Measurements from ENCODE around the gene TPRN. TPM values are rescaled to one million over a fixed set of nuclear protein-coding genes. Genes with fewer than 3 reads are reported as not detected.

TPRN gene
- total RNA-seq, 4 donors from 2014 or later: 6.5 to 13.5 (median 9.9) TPM

DNA sequence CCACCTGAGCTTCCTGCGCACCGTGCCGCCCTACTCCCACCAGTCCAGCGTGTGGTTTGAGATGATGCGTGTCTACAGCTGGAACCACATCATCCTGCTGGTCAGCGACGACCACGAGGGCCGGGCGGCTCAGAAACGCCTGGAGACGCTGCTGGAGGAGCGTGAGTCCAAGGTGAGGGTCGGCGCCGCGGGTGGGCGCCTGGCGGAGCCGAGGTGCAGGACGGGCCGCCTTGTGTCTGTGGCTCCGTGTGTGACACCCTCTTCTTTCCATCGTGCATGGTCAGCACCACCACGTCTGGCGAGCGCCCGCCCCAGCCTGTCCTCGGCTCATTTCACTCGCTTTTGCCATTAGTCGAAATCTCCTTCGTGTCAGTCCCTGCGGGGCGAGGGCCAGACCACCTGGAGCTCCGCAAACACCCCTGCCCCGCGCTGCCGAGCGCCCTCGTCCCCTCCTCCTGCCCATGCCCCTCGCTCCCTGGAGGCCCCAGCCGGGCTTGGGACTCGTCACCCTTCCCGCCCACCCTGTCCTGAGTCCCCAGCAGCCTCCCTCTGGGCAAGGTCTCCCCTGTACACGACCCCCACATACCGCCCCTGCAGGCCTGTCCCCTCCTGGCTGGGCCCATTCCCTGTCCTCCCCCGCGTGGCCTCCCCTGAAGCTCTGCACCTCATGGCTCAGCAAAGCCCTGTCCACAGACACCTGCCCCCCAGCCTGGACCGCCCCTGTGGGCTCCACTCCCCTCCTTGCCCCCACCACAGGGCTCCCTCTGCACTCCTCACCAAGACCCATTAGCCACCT is 54.6 kb downstream of the TPRN start:
- Histone ChIP-seq H3K9me3 (no peaks in the 10 kb centered on the region), H3K4me1 (no peaks in the 10 kb centered on the region), H3K27me3 (no peaks in the 10 kb centered on the region), H3K36me3 (no peaks in the 10 kb centered on the region), H3K4me3 (replicated peaks in 1 of 3) (no peak overlapping the region), H3K27ac (no peak overlapping the region)
- DNase-seq: no peak
- intact Hi-C loops (cut with DNase I): no loop called here
- TF ChIP-seq POLR2A (IDR thresholded peaks at IDR 0.05) (no peak), CTCF (IDR thresholded peaks at IDR 0.05) (no peak)
- WGBS, 2 donors: 50 to 67% methylated on average over 18 to 33 of the region's 49 CpGs

GRCh38 chr9:137143459-137143858 is 57.1 kb downstream of the TPRN start:
- 71 to 74% methylated on average over 4 of the region's 4 CpGs for WGBS, 2 donors
- H3K27me3 ChIP-seq: peaks cover under 1% of the 10 kb centered on the region
- intact Hi-C loops (cut with DNase I): no loop called here
- TF ChIP-seq CTCF (IDR thresholded peaks at IDR 0.05): no peak
- no peak for TF ChIP-seq POLR2A (IDR thresholded peaks at IDR 0.05)
- no peak overlapping the region for H3K4me3 ChIP-seq (replicated peaks in 1 of 3)
- H3K9me3 ChIP-seq: no peaks in the 10 kb centered on the region
- no peak for DNase-seq
- no peak overlapping the region for H3K27ac ChIP-seq
- no peaks in the 10 kb centered on the region for H3K36me3 ChIP-seq
- H3K4me1 ChIP-seq: peaks cover 0 to 3% of the 10 kb centered on the region in 2 donors

DNA sequence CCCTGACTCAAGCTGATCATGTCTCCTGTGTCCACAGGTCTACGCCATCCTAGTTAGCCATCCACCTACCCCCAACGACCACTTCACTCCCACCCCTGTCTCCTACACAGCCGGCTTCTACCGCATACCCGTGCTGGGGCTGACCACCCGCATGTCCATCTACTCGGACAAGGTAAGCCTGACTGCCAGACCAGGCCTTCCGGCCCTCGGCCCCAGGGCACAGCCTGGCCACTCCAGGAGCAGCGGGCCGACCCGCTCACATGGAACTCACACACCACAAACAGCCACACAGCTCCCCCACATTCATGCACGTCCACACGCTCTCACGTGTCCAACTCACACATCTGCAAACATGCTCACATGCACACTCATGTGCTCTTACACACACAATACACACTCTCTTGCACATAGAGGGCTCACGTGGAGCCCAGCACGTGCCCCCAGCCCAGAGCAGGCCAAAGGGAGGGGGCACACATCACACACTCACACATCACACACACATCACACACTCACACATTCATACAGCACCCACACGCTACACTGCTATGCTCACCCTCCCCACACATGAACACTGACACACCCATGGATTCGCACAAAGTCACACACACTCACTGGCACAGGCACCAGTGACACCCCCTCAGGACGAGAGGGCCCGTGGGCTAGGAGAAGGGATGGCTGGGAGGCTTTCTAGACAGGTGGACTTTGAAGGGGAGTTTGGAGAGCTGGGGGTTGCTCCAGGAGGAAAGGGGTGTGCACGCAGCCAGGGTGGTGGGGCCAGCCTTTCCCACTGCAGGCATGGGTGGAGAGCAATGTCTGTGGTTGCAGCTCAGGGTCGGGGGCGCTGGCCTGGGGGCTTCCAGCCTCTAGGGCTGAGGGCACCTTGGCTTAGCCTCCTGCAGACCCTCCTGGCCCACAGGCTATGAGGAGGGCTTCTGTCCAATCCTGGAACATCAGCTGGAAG is 58.3 kb downstream of the TPRN start:
- TF ChIP-seq CTCF (IDR thresholded peaks at IDR 0.05): no peak
- TF ChIP-seq POLR2A (IDR thresholded peaks at IDR 0.05): no peak
- WGBS, 2 donors: 71 to 75% methylated on average over 22 to 24 of the region's 24 CpGs
- peaks cover 0 to 3% of the 10 kb centered on the region in 2 donors for H3K4me1 ChIP-seq
- H3K27ac ChIP-seq: no peak overlapping the region
- no peaks in the 10 kb centered on the region for H3K36me3 ChIP-seq
- H3K4me3 ChIP-seq (replicated peaks in 1 of 3): no peak overlapping the region
- intact Hi-C loops (cut with DNase I): no loop called here
- no peak for DNase-seq
- H3K9me3 ChIP-seq: no peaks in the 10 kb centered on the region
- H3K27me3 ChIP-seq: peaks cover 11% of the 10 kb centered on the region

Small RNAs within 50 kb of the gene (microRNA-seq; reads per million reads assigned to microRNA genes)
- gene MIR3621: not detected

Small RNAs within 50 kb of the gene (small RNA-seq; reads per million reads assigned to genes)
- gene MIR3621: not detected

Other genes starting within 250 kb of the TPRN start
- gene LCN12, start 248.5 kb downstream of the TPRN start, total RNA-seq: 10 to 100 TPM; 24.3 to 85.0 (median 54.0) TPM
- gene PTGDS, start 223.2 kb downstream of the TPRN start, total RNA-seq: 10 to 100 TPM in 3 of 4 donors, 1 to 10 TPM in 1; 5.0 to 39.5 (median 33.9) TPM
- under 1 TPM in 1 of 4 donors, not detected in 3; 0.54 TPM for gene LCNL1, start 217.7 kb downstream of the TPRN start, total RNA-seq
- gene PAXX, start 208.3 kb downstream of the TPRN start, total RNA-seq: 100 to 1,000 TPM in 1 of 4 donors, 10 to 100 TPM in 3; 29.8 to 109 (median 50.7) TPM
- gene CLIC3, start 204.2 kb downstream of the TPRN start, total RNA-seq: 100 to 1,000 TPM in 3 of 4 donors, 10 to 100 TPM in 1; 97.7 to 301 (median 268) TPM
- gene ABCA2, start 172.5 kb downstream of the TPRN start, total RNA-seq: 10 to 100 TPM; 36.8 to 59.7 (median 50.2) TPM
- gene FUT7, start 168.7 kb downstream of the TPRN start, total RNA-seq: not detected
- gene NPDC1, start 154.6 kb downstream of the TPRN start, total RNA-seq: 10 to 100 TPM; 23.3 to 65.9 (median 35.4) TPM
- gene ENTPD2, start 146.7 kb downstream of the TPRN start, total RNA-seq: under 1 TPM in 2 of 4 donors, not detected in 2; 0.22 to 0.49 TPM
- 1 to 10 TPM in 1 of 4 donors, under 1 TPM in 3; 0.27 to 1.0 (median 0.72) TPM for gene SAPCD2, start 130.2 kb downstream of the TPRN start, total RNA-seq
- gene UAP1L1, start 123.2 kb downstream of the TPRN start, total RNA-seq: 10 to 100 TPM in 2 of 4 donors, 1 to 10 TPM in 2; 9.3 to 15.7 (median 12.4) TPM
- gene MAN1B1, start 113.8 kb downstream of the TPRN start, total RNA-seq: 10 to 100 TPM; 48.2 to 73.8 (median 67.2) TPM
- 100 to 1,000 TPM; 120 to 209 (median 157) TPM for gene DPP7, start 86.0 kb downstream of the TPRN start, total RNA-seq
- not detected for gene GRIN1, start 61.6 kb downstream of the TPRN start, total RNA-seq
- not detected for gene LRRC26, start 30.7 kb downstream of the TPRN start, total RNA-seq
- gene TMEM210, start 28.7 kb downstream of the TPRN start, total RNA-seq: not detected
- gene ANAPC2, start 12.2 kb downstream of the TPRN start, total RNA-seq: 10 to 100 TPM; 25.6 to 34.1 (median 31.8) TPM
- gene SSNA1, start 12.1 kb downstream of the TPRN start, total RNA-seq: 10 to 100 TPM; 42.0 to 97.5 (median 62.8) TPM
- 10 to 100 TPM; 29.7 to 47.3 (median 38.4) TPM for gene TMEM203, start 4.9 kb upstream of the TPRN start, total RNA-seq
- gene NDOR1, start 5.0 kb upstream of the TPRN start, total RNA-seq: 10 to 100 TPM in 3 of 4 donors, 1 to 10 TPM in 1; 9.0 to 16.6 (median 15.4) TPM
- 1 to 10 TPM; 2.3 to 4.5 (median 3.8) TPM for gene RNF208, start 21.5 kb upstream of the TPRN start, total RNA-seq
- gene CYSRT1, start 24.4 kb upstream of the TPRN start, total RNA-seq: 1 to 10 TPM in 2 of 4 donors, under 1 TPM in 1, not detected in 1; 0.94 to 2.3 (median 1.3) TPM
- gene RNF224, start 26.8 kb upstream of the TPRN start, total RNA-seq: under 1 TPM in 2 of 4 donors, not detected in 2; 0.33 to 0.81 TPM
- gene SLC34A3, start 30.2 kb upstream of the TPRN start, total RNA-seq: under 1 TPM in 1 of 4 donors, not detected in 3; 0.33 TPM
- 100 to 1,000 TPM; 181 to 757 (median 487) TPM for gene TUBB4B, start 40.5 kb upstream of the TPRN start, total RNA-seq
- not detected for gene STPG3, start 50.5 kb upstream of the TPRN start, total RNA-seq
- gene NELFB, start 54.6 kb upstream of the TPRN start, total RNA-seq: 10 to 100 TPM; 29.8 to 39.1 (median 32.4) TPM
- 10 to 100 TPM; 10.8 to 14.7 (median 12.0) TPM for gene TOR4A, start 77.0 kb upstream of the TPRN start, total RNA-seq
- 10 to 100 TPM in 1 of 4 donors, 1 to 10 TPM in 3; 1.8 to 10.2 (median 6.8) TPM for gene NRARP, start 101.5 kb upstream of the TPRN start, total RNA-seq
- gene EXD3, start 222.4 kb upstream of the TPRN start, total RNA-seq: 10 to 100 TPM; 13.0 to 32.0 (median 26.6) TPM
- 10 to 100 TPM in 2 of 4 donors, 1 to 10 TPM in 2; 5.4 to 16.6 (median 10.0) TPM for gene NOXA1, start 222.7 kb upstream of the TPRN start, total RNA-seq
- under 1 TPM in 2 of 4 donors, not detected in 2; 0.29 to 0.78 TPM for gene ENTPD8, start 240.6 kb upstream of the TPRN start, total RNA-seq